Measurements from ENCODE around the gene CCDC174.

CCDC174 gene

GRCh38 chr3:14625443-14625842 lies 26.1 kb upstream of the CCDC174 start:
- DNase-seq (ENCODE audit: low spot score), result no peak

GRCh38 chr3:14627815-14628214 lies 23.7 kb upstream of the CCDC174 start:
- DNase-seq (ENCODE audit: low spot score), result no peak

DNA sequence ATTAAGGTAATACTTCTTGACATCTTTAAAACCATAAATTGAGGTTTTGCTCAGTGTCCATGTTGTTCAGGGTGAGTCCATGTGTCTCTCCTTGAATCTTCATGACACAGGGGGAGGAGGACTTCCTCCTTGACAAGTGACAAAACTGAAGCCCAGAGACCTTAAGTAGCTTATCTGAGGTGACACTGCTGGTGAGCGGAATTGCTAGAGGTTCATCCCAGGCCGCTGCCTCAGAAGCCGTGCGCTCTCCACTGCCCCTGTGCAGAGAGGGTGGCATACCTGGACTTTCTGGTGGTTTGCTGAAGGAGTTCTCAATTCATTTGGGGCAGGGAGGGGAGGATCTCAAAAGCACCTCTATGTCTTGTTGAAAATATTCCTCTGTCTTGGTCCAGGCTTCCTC lies 23.2 kb upstream of the CCDC174 start:
- no peak for DNase-seq (ENCODE audit: low spot score)

DNA sequence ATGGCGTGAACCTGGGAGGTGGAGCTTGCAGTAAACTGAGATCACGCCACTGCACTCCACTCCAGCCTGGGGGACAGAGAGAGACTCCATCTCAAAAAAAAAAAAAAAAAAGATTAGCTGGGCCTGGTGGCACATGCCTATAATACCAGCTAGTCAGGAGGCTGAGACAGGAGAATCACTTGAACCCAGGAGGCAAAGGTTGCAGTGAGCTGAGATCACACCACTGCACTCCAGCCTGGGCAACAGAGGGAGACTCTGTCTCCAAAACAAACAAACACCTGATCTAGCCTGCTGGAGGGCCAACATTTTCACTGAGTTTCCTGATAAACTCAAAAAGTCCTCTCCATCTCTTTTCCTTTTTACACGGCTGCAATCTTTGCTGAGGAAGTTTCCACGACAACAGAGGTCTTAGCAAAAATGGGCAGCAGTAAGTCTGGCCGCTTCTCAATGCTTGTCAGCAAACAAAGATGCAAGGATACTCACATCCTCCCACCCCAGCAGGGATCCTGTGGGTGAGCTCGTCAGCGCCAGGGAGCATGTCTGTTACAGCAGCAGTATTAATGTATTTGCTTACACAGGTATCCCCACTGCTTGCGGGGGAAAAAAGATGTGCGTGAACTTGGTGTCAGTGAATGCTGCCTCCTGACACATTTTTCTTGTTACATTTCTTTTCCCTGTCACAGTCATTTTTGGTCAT lies 21.0 kb upstream of the CCDC174 start:
- no peak for DNase-seq (ENCODE audit: low spot score)

GRCh38 chr3:14631101-14631497 lies 20.5 kb upstream of the CCDC174 start:
- DNase-seq (ENCODE audit: low spot score), result no peak

DNA sequence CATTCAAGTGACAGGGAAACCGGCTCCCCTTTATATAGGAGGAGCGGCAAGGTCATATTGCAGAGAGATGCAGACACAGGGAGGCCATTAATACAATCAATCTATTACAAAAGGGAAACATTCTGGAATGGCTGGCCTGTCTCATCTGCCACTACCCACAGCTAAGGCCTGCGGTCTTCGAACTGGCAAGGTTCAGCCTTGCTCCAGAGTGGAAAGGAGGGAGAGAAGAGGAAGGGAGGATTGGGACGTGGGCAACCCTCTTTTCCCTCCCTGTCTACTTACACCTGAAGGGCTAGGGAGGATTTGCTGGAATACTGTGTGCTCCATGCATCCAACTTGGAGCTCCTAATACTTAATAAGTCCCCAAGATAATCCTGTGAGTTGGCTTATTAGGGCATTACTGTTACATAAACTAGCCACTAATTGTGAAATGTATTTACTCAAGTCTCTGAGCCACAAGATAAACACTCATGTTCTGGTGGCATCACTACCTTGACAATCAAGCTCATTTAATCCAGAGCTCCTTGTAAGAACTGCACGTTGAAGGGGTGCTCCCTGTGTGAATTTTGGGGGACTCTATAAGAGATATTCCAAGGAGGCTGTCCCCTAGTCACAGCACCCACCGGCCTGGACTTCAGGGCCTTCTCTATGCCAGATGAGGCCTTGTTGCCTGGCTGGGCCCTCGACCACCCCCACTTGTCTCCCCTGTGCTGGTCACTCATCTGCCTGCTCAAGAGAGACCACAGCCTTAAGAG lies 19.7 kb upstream of the CCDC174 start:
- DNase-seq (ENCODE audit: low spot score), result no peak

GRCh38 chr3:14632442-14632930 lies 19.1 kb upstream of the CCDC174 start:
- DNase-seq (ENCODE audit: low spot score), result no peak

- no peak for DNase-seq (ENCODE audit: low spot score)
Measured at GRCh38 chr3:14633417-14633816, 18.1 kb upstream of the CCDC174 start.

GRCh38 chr3:14633819-14634424 lies 17.6 kb upstream of the CCDC174 start:
- no peak for DNase-seq (ENCODE audit: low spot score)

DNA sequence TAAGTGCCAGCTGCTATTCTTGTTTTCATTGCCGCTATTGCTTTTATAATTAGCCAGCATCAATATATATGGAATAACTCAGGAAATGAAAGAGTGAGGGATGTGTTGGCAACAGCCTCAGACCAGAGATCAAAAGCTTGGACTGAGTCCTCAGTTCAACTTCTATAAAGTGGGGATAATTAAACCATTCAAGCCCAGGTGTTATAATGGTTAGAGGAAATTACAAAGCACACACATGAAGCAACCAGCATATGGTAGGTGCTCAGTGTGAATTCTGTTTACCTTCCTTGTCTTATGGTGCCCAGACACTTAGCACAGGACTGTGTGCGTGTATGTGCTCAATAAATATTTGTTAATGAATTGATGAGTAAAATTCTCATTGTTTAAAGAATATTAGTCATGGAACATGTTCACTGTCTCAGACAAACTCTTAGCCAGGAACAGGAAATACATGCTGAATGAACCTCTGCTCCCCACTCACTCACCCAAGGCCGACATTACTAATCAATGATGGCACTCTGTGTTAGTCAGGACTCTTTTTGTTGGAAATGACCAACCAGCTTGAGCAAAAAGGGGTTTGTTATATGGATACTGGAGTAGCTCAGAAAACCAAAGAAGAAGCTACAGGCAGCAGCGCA lies 16.7 kb upstream of the CCDC174 start:
- DNase-seq (ENCODE audit: low spot score), result no peak

DNA sequence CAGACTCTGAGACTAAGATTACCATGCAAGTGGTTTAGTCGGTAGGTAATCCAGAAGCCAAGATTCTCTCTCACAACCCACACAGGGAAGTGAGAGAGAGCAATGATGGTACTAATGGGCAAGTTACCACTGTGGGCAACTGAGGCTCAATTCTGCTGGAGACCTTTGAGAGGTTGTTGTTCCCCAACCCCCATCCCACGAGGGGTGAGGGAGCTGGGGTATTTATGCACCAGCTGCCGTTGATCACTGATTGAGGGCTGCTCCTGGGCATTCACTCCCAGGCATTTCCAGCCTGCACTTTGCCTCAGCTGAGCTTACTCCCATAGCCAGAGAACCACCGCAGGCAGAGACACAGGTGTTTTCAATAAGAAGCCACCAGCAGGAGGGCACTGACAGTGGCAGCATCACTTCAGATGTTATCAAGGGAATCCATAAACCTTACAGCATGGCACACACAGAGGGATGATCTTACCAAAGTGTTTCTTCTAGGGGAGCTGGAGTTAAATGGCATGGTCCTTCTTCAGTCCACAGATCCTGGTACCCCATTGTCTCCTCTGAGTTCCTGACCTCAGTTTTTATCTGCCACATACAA lies 15.0 kb upstream of the CCDC174 start:
- no peak for DNase-seq (ENCODE audit: low spot score)

- DNase-seq (ENCODE audit: low spot score), result no peak
Measured at GRCh38 chr3:14640157-14640562, 11.4 kb upstream of the CCDC174 start.

GRCh38 chr3:14640734-14641133 lies 10.8 kb upstream of the CCDC174 start:
- DNase-seq (ENCODE audit: low spot score), result no peak

GRCh38 chr3:14641346-14641745 lies 10.2 kb upstream of the CCDC174 start:
- DNase-seq (ENCODE audit: low spot score), result no peak

DNA sequence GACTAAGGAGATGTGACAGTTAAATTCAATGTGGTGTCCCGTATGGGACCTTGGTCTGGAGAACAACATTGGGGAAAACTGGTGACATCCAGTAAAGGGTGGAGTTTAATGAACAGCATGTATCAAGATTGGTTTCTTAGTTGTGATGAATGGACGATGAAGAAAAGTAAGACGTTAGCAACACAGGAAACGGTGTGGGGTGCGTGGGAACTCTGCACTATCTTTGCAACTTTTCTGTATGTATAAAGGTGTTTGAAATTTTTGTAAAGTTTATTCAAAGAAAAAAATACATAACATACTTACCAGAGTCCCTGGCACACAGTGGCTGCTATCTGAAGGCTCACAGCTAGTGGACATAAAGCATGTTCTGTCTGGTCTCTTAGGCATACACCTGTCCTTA lies 6.1 kb upstream of the CCDC174 start:
- DNase-seq (ENCODE audit: low spot score), result no peak

GRCh38 chr3:14646131-14646573 lies 5.4 kb upstream of the CCDC174 start:
- no peak for DNase-seq (ENCODE audit: low spot score)

DNA sequence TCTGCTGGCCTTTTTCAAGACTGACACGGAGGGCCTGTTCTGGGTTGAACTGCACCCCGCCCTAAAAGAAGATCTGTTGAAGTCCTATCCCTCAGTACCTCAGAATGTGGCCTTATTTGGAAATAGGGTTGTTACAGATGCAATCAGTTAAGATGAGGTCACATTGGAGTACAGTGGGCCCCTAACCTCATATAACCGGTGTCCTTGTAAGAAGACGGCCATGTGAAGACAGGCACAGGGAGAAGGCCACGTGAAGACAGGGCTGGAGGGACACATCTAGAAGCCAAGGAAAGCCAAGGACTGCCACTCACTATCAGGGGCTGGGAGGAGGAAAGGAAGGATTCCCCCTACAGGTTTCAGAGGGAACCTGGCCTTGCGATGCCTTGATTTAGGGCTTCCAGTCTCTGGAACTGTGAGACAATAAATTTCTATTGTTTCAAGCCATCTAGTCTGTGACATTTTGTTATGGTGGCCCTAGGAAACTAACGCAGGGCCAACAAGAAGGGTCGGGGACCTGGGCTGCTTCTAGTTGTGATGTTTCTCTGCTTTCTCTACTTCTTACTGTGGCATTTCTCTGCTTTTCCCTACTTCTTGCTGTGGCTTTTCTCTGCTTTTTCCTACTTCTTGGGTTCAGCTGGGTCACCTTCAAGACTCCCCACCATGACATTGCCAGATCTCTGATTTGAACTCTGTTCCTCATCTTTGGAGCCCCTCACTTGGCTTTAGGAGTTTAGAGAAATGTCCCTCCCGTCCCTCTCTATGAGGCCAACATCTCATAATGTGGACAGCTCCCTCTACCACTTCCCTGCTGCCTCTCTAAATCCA lies 4.8 kb upstream of the CCDC174 start:
- DNase-seq (ENCODE audit: low spot score), result no peak

GRCh38 chr3:14647976-14648955 lies 3.3 kb upstream of the CCDC174 start:
- no peak for DNase-seq (ENCODE audit: low spot score)

DNA sequence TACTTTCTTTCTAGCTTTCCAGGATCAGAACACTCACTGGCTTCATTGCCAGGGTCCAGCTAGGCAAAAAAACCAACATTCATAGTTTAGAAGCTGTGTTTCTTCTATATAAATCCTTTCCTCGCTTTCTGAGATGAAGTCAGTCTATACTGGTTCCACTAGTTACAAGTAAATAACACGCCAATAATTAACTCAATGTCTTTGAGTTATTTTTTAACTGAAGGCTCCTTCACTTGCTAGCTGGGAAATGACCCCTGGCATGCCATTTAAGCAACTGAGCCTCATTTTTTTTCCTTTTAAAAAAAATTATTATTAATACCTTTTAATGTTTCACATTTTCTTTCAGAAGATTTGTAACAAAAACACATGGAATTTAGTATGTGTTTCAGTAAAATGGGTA lies 2.1 kb upstream of the CCDC174 start:
- no peak for DNase-seq (ENCODE audit: low spot score)

- DNase-seq (ENCODE audit: low spot score), result no peak
Measured at GRCh38 chr3:14650193-14650592, 1.4 kb upstream of the CCDC174 start.
